Nucleus accumbens (tissue), 56 donors: ENCODE results near the gene COL27A1.

Experiments used
- DNase-seq, 56 donors: peaks; one replicate each; lab custom pipeline; 2025; lab: John Stamatoyannopoulos, UW

The COL27A1 gene

DNA sequence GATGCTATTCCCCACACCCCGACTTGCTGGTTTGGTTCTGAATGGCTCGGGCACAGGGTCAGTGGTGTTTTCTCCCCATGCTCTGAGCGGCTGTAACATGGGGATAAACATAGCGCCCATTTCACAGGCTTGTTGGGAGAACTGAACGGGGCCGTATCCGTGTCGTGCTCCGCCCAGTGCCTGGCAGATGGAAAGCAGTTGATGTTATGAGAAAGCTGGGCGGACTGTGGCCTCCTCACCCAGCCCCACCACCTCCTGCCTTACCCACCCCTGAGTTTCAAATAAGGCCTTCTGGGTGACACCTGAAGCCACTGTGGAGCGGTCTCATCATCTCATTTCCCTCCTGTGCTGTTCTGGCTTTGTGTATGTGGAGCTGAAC, 188.8 kb downstream of the COL27A1 start:
- no peak for DNase-seq

DNA sequence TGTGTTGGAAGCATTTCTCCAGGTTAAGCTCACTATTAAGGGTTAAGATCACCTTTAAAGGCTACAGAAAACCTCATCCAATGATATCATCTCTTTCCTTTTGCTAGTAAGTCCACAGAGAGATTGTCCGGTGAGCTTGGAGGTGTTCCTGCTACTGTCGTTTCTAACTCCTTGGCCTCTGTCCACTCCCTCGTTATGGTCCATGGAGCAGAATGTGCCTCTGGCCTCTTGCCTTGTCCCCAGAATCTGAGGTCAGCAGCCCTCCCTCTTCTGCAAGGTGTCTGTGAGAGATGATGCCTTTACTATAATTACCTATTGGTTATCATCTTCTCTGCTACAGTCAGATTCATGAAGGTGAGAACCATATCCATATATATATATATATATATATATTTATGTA, 189.4 kb downstream of the COL27A1 start:
- no peak for DNase-seq

DNA sequence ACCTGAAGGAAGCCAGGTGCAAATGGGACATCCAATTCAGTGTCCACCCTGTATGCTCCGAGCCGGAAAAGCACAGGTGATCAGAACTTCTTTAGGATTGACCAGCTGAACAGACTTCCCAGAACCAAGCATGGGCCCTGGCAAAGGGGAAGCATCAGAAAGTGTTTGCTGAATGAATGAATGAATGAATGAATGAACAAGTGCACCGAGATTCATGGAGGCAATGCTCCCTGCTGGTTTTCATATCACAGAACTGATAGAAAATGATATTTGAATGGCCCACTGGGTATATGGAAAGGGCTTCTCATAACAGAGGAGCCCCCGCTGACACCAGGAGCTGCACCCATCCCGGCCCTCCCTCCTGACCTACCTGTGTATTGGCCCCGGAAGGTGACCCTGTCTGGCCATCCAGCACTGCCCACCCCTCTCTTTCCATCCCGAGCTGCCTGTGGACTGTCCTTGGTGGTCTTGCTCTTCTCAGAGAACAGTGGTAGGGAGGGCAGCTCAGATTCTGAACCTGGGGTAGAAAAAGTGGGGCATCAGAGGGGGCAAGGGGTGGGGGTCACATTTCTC, 190.2 kb downstream of the COL27A1 start:
- DNase-seq: no peak

DNA sequence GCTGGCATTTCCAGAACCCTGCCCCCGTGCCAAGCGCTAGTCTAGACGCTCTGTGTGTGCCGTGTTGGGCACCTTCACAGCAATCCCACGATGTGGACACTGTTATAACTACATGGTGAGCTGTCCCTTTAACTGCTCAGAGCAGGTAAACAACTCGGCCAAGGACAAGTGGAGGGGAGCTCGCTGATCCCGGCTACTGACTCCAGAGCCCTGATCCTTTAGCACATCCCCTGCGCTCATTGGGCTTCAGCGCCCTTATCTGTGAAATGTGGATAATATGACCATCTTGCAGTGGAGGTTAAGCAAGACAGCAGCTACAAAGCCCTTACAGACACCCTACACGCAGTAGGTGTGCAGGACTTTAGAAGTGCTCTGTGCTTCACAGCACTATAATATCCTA, 190.8 kb downstream of the COL27A1 start:
- no peak for DNase-seq

DNA sequence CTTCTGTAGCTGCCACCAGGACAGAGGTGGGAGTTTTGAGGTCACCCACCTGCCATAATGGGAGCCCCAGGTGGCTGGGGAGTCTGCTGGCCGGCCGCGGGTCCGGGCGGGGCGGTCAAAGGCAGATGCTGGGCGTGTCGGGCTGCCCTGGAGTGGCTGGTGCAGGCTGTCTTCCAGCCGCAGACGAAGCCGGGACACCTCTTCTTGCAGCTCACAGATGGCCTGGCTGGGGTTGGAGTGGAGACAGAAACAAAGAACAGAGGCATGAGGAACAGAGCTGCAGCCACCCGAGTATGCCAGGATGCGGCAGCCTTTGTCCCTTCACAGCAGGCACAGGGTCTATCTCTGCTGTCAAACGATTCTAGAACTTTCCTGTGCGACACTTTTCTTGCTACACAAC, 192.3 kb downstream of the COL27A1 start:
- peak in 51 of 56 donors; percentile 12 to 90 (median 69) for DNase-seq

DNA sequence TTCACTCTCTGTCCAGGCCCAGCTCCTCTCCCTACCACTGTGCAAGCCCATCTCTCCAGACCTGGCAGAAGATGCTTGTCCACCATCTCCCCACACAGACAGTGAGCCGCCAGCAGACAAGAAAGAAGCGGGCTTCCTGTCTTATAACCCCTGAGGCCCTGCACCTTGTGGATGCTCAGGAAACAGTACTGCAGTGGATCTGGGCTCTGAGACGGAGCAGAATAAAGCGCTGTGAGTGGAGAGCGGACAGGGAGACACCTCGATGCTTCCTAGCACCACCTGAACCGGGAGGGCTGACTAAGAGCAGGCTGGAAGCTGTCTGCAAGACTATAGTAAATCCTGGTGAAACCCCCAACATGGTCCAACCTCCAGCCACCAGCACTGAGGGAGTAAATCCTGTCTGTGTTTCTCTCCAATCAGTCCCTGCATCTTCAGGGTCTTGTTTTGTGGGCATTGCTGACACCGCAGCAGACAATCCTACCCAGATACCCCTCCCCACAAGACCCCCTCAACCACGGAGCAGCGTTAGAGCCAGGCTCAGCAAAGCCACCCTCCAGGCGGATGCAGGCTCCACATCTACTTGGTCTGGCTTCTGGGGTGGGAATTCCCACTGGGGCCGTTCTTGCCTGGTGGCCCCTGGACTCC, 193.0 kb downstream of the COL27A1 start:
- DNase-seq: no peak

DNA sequence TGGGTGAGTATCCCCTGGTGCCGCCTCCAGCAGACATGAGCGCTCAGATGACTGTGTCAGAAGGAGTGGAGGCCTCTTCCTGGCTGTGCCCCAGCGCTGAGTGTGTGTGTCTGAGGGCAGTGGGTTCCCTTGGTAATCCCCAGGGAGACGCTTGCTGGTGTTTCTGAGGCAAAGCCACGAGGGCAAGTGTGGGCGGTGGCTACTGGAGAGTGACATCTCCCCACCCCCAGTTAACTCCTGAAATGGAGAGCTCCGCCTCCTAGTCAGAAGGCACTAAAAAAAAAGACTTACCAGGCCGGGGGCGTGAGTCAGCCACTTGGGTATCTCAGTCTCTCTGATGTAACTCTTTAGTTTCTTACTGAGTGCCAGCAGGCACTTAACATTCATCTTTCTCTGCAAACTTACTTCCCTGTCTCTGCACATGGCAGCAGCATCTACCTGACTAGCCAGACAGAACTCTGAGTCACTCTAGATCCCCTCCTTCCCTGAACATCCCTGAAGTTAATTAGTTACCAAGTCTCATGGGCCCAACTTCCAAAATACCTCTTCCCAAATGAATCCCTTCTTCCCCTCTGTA, 193.7 kb downstream of the COL27A1 start:
- peak in 38 of 56 donors; percentile 9 to 76 (median 47) for DNase-seq

DNA sequence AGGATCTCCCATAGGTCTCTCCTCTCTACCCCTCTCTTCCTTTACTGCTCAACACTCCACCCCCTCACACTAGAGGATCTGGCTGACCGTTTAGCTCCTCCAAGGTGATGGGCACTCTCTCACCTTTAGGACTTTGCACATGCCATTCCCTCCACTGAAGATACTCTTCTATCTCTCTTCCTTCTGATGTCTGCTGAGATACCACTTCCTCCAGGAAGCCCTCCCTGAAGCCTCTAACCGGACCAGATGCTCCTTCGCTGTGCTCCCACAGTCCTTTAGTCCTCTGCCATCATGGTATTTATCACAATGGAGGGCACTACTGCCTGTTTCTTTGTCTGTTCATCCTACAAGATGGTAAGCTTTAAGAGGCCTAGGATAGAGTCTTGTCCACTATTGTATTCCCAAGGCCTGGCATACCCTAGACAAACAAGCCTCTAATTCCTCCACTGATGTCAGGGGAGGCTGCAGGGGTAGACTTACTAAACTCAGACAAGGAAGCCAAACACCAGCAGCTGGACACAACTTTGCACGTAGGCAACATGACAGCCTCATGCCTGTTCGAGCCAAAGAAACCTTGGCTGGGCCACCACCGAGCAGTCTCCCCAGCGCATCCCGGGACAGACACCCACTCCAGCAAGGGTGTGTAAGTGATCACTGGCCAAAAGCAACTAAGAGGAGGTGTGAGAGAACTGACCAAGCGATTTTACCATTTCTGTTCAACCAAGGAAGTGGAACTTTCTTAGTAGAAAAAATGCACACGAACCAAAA, 194.6 kb downstream of the COL27A1 start:
- DNase-seq: no peak

DNA sequence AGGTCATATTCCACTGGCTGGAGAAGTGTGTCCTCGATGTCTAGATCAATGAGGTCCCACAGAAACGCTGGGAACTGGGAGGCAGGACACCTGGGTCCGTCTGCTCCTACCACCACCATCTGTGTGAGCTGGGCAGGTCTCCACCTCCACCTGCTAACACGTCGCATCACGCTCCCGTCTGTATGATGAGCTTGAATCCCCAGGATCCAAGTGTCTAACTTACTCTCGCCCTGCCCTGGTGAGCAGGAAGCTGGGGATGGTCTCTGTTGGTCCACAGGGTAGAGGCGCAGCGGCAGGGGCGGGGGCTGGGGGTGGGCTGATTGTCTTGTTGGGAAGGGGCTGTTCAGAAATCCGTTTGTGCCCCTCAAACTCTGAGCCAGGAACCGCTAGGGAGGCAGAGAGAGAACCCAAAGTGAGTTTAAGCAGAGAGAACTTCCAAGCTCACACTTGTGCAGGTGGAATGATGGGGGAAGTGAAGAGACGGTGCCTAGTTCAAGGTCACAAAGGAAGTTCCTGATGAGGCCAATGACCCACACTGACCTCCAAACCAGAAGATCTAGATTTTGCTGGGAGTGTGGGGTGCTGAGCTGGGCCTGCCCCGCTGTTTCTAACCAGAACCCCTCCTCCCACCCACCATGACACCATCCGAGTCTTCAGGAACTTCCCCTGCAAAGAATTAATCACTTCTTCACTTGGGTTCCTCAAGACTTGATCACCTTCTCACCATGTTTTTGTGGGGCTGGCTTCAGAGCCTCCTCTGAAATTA, 195.5 kb downstream of the COL27A1 start:
- DNase-seq: no peak

DNA sequence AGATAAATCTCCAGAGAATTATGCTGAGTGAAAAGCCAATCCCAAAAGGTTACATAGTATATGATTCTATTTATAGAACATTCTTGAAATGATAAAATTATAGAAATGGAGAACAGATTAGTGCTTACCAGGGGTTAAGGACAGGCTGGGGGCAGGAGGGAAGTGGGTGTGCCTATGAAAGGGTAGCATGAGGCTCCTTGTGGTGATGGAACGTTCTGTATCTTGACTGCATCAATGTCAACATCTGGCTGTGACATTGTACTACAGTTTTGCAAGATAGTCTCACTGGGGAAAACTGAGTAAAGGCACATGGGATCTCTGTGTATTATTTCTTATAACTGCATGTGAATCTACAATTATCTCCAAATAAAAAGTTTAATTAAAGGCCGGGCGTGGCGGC, 196.6 kb downstream of the COL27A1 start:
- DNase-seq: no peak

DNA sequence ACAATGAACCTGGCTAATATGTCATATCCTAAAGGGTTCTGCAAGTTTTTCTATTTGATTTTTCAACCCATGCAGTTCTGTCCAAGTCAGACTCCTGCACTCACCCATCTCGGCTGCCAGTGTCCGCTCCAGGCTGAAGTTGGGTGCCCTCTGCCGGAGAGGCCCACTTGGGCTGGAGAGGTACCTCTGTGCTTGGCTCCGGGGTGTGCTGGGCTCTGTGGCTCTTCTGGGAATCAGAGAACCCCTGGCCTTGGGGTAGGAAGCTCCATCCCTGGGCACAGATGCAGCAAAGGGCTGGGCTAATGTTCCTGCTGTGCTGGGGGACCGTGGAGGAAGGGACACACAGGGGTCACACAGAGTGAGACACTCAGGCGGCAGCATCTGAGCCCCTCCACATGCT, 200.5 kb downstream of the COL27A1 start:
- DNase-seq: no peak

DNA sequence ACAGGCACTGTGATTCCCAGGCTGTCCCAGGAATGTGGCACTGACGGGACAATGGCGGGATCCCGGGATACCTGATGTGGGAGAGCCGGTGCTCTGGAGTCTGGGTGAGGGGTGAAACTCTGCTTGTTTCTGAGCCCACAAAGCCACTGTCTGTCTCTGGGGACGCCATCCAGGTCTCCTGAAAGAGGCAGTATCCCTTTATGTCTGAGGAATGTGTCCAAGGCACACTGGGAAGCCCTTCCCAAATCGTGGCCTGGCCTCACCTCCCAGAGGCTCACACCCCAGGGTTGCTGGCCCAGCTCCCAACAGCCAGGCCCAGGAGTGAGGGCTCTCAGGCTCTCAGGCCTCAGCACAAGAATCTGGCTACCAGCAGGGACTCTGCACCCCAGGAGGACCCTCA, 201.5 kb downstream of the COL27A1 start:
- no peak for DNase-seq

DNA sequence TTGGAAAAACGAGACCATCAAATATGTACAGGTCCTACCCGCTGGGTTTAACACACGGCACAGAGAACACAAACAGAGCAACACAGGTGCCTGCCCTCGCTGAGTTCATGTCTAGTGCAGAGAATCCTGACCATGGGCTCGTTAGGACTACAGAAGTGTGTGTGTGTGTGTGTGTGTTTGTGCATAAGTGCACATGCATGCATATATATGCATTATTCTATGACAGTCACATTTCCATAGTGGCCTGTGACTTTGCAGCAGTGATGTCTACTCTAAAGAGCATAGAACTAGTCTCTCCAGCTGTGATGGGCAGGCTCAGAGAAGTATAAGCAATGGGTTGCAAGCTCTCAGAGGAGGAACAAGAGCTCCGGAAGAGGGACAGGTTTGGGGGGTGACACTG, 202.0 kb downstream of the COL27A1 start:
- no peak for DNase-seq

DNA sequence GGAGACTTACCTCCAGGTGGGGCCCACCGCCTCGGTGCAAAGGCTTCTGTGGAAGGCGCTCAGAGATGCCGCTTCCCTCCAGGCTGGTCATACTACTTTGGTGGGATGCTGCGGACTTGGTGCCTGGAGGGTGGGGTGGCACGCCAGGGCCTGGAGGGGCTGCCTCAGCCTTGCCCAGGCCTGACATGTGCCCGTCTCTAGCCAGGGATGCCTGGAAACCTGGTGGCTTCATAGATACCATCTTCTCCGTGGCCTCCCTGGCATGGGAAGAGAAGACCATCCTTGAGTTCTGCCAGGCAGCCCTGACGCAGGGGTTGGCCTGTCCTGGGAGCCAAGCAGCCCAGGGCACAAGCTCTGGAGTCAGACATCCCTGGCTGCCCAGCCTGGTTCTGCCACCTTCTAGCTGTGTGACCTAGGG, 202.6 kb downstream of the COL27A1 start:
- DNase-seq: no peak

DNA sequence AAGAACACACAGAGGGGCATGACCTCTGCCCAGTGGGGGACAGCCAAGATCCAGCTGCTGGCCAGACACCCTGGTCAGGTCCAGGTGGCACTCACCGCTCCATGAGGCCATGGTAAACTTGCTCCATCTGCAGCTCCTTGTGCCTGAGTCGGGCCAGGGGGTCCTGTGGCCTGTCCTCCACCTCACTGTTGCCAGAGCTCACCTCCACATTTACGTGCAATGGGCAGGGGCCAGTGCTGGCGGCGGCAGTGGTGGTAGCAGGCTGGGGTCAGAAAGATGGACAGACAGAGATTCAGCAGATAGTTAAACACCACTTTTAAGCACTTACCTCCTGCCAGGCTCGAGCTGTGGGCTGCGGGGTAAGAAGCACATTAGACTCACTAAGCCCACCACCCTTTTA, 204.5 kb downstream of the COL27A1 start:
- DNase-seq: no peak

DNA sequence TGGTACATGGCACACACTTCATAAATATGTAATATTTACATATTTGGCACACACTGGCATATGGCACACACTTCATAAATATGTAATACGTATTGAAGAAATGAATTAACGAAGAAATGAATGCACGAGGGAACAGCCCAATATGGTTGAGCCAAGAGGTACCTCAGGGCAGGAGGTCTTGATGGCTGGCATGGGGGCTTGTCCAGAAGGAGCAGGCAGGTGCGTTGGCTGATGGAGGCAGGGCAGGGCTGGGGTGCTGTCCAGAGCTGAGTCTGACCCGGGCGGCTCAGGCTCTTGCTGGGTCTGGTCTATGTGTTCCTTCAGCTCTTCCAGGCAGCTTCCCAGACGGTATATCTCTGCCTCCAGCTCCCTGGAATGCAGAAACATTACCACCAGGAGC, 206.2 kb downstream of the COL27A1 start:
- no peak for DNase-seq
